CD4-positive, alpha-beta T cell (primary cell): ENCODE measurements around the gene BLTP1. TPM values are rescaled to one million over a fixed set of nuclear protein-coding genes. Genes with fewer than 3 reads are reported as not detected.

Experiments used
- ATAC-seq: fragments of 200-7000 bp; cut with Tn5 transposase; one replicate; pipeline ENCODE4 v1.10.0; 2022; ENCODE audit warnings: mild to moderate bottlenecking; ENCODE audit not compliant: poor library complexity
- CTCF ChIA-PET: fragments of 350-600 bp; sonication (Branson Sonifier 250); formaldehyde crosslinking; loops from one replicate; lab custom pipeline; 2021; ENCODE audit warnings: antibody characterized with exemption, inconsistent platforms; lab: Charles Lee
- POLR2A ChIA-PET: fragments of 350-600 bp; sonication (Branson Sonifier 250); formaldehyde crosslinking; loops from one replicate; lab custom pipeline; 2021; ENCODE audit warnings: antibody characterized with exemption, inconsistent platforms; lab: Charles Lee
- DNase-seq, 14 experiments: peaks; one replicate each; pipeline ENCODE4 v3.0.0-alpha.2; 2013 to 2020; ENCODE audit warnings: mixed read lengths in 2 of 14
- H3K27ac ChIP-seq, 2 donors: one replicate each; pipeline versions ENCODE4 v1.5.1 to v1.7.0; 2013; ENCODE audit warnings: low read length in 2 of 2, low read depth in 1 of 2, mild to moderate bottlenecking in 1 of 2
- H3K27me3 ChIP-seq, 2 experiments: 1 replicate in 1 of 2; 2 replicates in 1 of 2; pipeline versions ENCODE4 v1.6.1 to v1.7.0; 2013; ENCODE audit warnings: low read length in 2 of 2, control low read depth in 1 of 2, mild to moderate bottlenecking in 1 of 2, moderate library complexity in 1 of 2; ENCODE audit not compliant: insufficient read depth in 2 of 2, control insufficient read depth in 1 of 2
- H3K36me3 ChIP-seq: one replicate; pipeline ENCODE4 v1.6.1; 2013; ENCODE audit warnings: low read length, control low read depth; ENCODE audit not compliant: insufficient read depth
- H3K4me1 ChIP-seq: one replicate; pipeline ENCODE4 v1.6.1; 2013; ENCODE audit warnings: low read length, control low read depth; ENCODE audit not compliant: insufficient read depth
- H3K4me3 ChIP-seq: one replicate; pipeline ENCODE4 v1.5.1; 2013; ENCODE audit warnings: mild to moderate bottlenecking, low read length, moderate library complexity
- H3K9me3 ChIP-seq, 2 experiments: 1 replicate in 1 of 2; 2 replicates in 1 of 2; pipeline versions ENCODE4 v1.6.1 to v1.7.0; 2013; ENCODE audit warnings: low read length in 2 of 2, mild to moderate bottlenecking in 2 of 2, control low read depth in 1 of 2, moderate library complexity in 1 of 2; ENCODE audit not compliant: control insufficient read depth in 1 of 2, insufficient read depth in 1 of 2
- H3K27ac Mint-ChIP-seq: one replicate; pipeline ENCODE4 v1.8.0; 2020; ENCODE audit warnings: mixed read lengths
- H3K27me3 Mint-ChIP-seq: one replicate; pipeline ENCODE4 v1.8.0; 2021; ENCODE audit warnings: mixed read lengths
- H3K36me3 Mint-ChIP-seq: one replicate; pipeline ENCODE4 v1.8.0; 2021; ENCODE audit warnings: low read depth, mixed read lengths
- H3K4me1 Mint-ChIP-seq: one replicate; pipeline ENCODE4 v1.8.0; 2021; ENCODE audit warnings: low read depth, mixed read lengths
- H3K4me3 Mint-ChIP-seq: one replicate; pipeline ENCODE4 v1.8.0; 2020; ENCODE audit warnings: mild to moderate bottlenecking, mixed read lengths
- H3K9me3 Mint-ChIP-seq: one replicate; pipeline ENCODE4 v1.8.0; 2020; ENCODE audit warnings: mixed read lengths
- intact Hi-C, 2 experiments: fragments of 100-400 bp; cut with DNase I in 1 of 2; cut with micrococcal nuclease in 1 of 2; formaldehyde crosslinking; loops; one replicate each; pipeline versions ENCODE4 v1.15.1 to v1.9.0; 2023 to 2025; cut with DNase I, micrococcal nuclease
- total RNA-seq, 174 experiments: library from RNA in 2 of 174; stranded (reverse) in 2 of 174; gene quantifications; one replicate each; pipeline ENCODE4 v1.2.3 and lab custom pipeline; 2021 to 2026
- TF ChIP-seq, protein P1 (sequence below): fragments of 200-600 bp; IDR thresholded peaks from one replicate; pipeline ENCODE4 v1.8.0; 2022; ENCODE audit warnings: antibody characterized with exemption, mild to moderate bottlenecking

Gene BLTP1
- total RNA-seq, 2 experiments from 2014 or later: 86.9 to 93.6 TPM

DNA sequence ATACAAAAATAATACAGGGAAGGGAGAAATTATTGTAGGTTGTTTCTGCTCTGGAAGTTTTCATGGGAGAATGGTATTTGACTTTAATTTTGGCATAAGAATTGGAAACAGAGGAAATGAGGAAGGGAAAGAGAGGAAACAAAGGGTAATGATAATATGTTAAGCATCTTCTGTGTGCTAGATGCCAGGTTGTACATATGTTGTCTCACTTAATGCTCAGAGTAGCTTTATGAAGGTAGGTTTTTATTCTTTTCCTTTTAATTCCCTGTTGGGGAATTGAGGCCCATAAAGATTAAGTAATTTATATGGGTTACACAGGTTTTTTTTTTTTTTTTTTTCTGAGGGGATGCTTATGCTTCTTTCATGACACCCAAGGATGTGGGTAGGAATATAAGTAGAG, 19.2 kb downstream of the BLTP1 start:
- Histone ChIP-seq H3K4me3 (no peak overlapping the region), H3K4me1 (peaks cover 6% of the 10 kb centered on the region), H3K27ac (no peak overlapping the region), H3K9me3 (no peaks in the 10 kb centered on the region), H3K36me3 (peaks cover 28% of the 10 kb centered on the region), H3K27me3 (no peaks in the 10 kb centered on the region)
- intact Hi-C loops: no loop called here
- no peaks in the 10 kb centered on the region for H3K27me3 Mint-ChIP-seq
- TF ChIP-seq, protein P1, sequence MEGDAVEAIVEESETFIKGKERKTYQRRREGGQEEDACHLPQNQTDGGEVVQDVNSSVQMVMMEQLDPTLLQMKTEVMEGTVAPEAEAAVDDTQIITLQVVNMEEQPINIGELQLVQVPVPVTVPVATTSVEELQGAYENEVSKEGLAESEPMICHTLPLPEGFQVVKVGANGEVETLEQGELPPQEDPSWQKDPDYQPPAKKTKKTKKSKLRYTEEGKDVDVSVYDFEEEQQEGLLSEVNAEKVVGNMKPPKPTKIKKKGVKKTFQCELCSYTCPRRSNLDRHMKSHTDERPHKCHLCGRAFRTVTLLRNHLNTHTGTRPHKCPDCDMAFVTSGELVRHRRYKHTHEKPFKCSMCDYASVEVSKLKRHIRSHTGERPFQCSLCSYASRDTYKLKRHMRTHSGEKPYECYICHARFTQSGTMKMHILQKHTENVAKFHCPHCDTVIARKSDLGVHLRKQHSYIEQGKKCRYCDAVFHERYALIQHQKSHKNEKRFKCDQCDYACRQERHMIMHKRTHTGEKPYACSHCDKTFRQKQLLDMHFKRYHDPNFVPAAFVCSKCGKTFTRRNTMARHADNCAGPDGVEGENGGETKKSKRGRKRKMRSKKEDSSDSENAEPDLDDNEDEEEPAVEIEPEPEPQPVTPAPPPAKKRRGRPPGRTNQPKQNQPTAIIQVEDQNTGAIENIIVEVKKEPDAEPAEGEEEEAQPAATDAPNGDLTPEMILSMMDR: no peak
- peaks cover 34% of the 10 kb centered on the region for H3K4me1 Mint-ChIP-seq
- ChIA-PET POLR2A (no interaction called here), CTCF (interaction anchor here (1.2 kb wide), 1 partner anchor 9 kb away, joined by 3 read pairs; no protein-coding TSS in a partner anchor)
- ATAC-seq: no peak
- H3K9me3 Mint-ChIP-seq: no peaks in the 10 kb centered on the region
- H3K36me3 Mint-ChIP-seq: peaks cover 61% of the 10 kb centered on the region
- no peak overlapping the region for H3K4me3 Mint-ChIP-seq
- DNase-seq: no peak
- no peak overlapping the region for H3K27ac Mint-ChIP-seq

DNA sequence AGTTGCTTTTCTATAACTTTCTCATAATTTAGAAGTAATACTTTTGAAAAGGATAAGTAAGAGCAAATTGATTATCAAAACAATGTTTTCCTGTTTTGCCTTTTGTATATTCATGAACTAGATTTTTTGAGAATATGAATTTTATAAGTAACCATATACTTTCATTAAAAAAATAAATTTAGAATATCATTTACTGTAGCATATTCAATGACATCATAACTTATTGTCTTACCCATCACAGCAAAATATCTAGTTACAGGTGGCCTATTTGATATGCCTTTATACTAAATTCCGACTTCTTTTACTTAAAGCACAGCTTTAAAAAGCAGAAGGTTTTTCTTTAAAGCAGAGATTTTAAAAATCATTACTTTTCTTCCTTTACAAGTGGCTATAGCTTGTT, 20.1 kb downstream of the BLTP1 start:
- ATAC-seq: no peak
- Mint-ChIP-seq H3K36me3 (peaks cover 64% of the 10 kb centered on the region), H3K27me3 (no peaks in the 10 kb centered on the region), H3K4me3 (no peak overlapping the region), H3K9me3 (no peaks in the 10 kb centered on the region), H3K27ac (no peak overlapping the region), H3K4me1 (peaks cover 28% of the 10 kb centered on the region)
- Histone ChIP-seq H3K9me3 (no peaks in the 10 kb centered on the region), H3K36me3 (peaks cover 36% of the 10 kb centered on the region), H3K4me3 (no peak overlapping the region), H3K27me3 (no peaks in the 10 kb centered on the region), H3K4me1 (peaks cover 5% of the 10 kb centered on the region), H3K27ac (no peak overlapping the region)
- DNase-seq: no peak
- ChIA-PET CTCF (interaction anchor here (0.6 to 1.2 kb wide), 2 partner anchors 9 to 76 kb away, joined by 3 read pairs; no protein-coding TSS in a partner anchor), POLR2A (no interaction called here)
- TF ChIP-seq, protein P1: no peak
- intact Hi-C loops: loop anchor here in 1 of 2 experiments (2.0 kb wide), 1 partner anchor 13 kb away; no protein-coding TSS in a partner anchor

DNA sequence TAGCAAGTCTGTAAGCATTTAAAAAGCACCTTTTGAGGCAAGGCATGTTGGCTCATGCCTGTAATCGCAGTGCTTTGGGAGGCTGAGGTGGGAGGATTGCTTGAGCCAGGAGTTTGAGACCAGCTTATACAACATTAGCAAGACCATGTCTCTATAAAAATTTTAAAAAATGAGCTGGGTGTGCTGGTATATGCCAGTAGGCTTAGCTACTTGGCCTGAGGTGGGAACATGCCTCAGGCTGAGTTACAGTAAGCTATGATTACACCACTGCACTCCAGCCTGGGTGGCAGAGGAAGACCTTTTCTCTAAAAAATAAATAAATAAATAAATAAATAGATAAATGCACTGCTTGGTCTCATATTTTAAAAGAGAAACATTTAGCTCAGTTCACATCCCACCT, 26.8 kb downstream of the BLTP1 start:
- TF ChIP-seq, protein P1: no peak
- H3K27me3 ChIP-seq: no peaks in the 10 kb centered on the region
- H3K4me1 ChIP-seq: no peaks in the 10 kb centered on the region
- ChIA-PET POLR2A (interaction anchor here (1.2 kb wide), 1 partner anchor 11 kb away, joined by 5 read pairs; no protein-coding TSS in a partner anchor), CTCF (no interaction called here)
- ATAC-seq (no peak), DNase-seq (no peak)
- Mint-ChIP-seq H3K4me3 (no peak overlapping the region), H3K4me1 (no peaks in the 10 kb centered on the region), H3K36me3 (peaks cover 72% of the 10 kb centered on the region), H3K27me3 (no peaks in the 10 kb centered on the region), H3K9me3 (no peaks in the 10 kb centered on the region), H3K27ac (no peak overlapping the region)
- H3K4me3 ChIP-seq: no peak overlapping the region
- no peak overlapping the region for H3K27ac ChIP-seq
- intact Hi-C loops: no loop called here
- H3K9me3 ChIP-seq: no peaks in the 10 kb centered on the region
- H3K36me3 ChIP-seq: peaks cover 64% of the 10 kb centered on the region
